H9 (cell line): ENCODE data around the gene TEX11. TPM values are rescaled to one million over a fixed set of nuclear protein-coding genes. Genes with fewer than 3 reads are reported as not detected.

Experiments
- DNase-seq: peaks from one replicate; pipeline ENCODE4 v3.0.0-alpha.2; 2017
- H2AFZ ChIP-seq: one replicate; pipeline ENCODE4 v1.6.1; 2013; ENCODE audit warnings: mild to moderate bottlenecking, low read length, control low read depth, moderate library complexity
- H2AK5ac ChIP-seq: 2 replicates; pipeline ENCODE4 v1.6.1; 2013; ENCODE audit warnings: low read length, control low read depth, mixed read lengths; ENCODE audit not compliant: insufficient read length
- H2BK120ac ChIP-seq: one replicate; pipeline ENCODE4 v1.6.1; 2013; ENCODE audit warnings: low read depth, mild to moderate bottlenecking, low read length, control low read depth, inconsistent platforms; ENCODE audit not compliant: poor library complexity, severe bottlenecking
- H2BK12ac ChIP-seq: 2 replicates; pipeline ENCODE4 v1.6.1; 2013; ENCODE audit warnings: low read length, control low read depth, mixed read lengths, low read depth; ENCODE audit not compliant: insufficient read length
- H2BK15ac ChIP-seq: 2 replicates; pipeline ENCODE4 v1.6.1; 2013; ENCODE audit warnings: low read depth, low read length, control low read depth
- H2BK20ac ChIP-seq: one replicate; pipeline ENCODE4 v1.6.1; 2013; ENCODE audit warnings: low read depth, mild to moderate bottlenecking, low read length, control low read depth, inconsistent platforms; ENCODE audit not compliant: poor library complexity, severe bottlenecking
- H2BK5ac ChIP-seq: 2 replicates; pipeline ENCODE4 v1.6.1; 2013; ENCODE audit warnings: low read length, control low read depth, mixed read lengths; ENCODE audit not compliant: insufficient read length
- H3K14ac ChIP-seq: 2 replicates; pipeline ENCODE4 v1.6.1; 2013; ENCODE audit warnings: low read length, control low read depth; ENCODE audit not compliant: insufficient read depth
- H3K18ac ChIP-seq: 2 replicates; pipeline ENCODE4 v1.6.1; 2013; ENCODE audit warnings: low read depth, mild to moderate bottlenecking, mixed read lengths, low read length, control low read depth; ENCODE audit not compliant: insufficient read length
- H3K23ac ChIP-seq: 2 replicates; pipeline ENCODE4 v1.6.1; 2013; ENCODE audit warnings: low read length, control low read depth, mixed read lengths, low read depth; ENCODE audit not compliant: insufficient read length
- H3K23me2 ChIP-seq: 2 replicates; pipeline ENCODE4 v1.6.1; 2013; ENCODE audit warnings: low read depth, mild to moderate bottlenecking, mixed read lengths, low read length, control low read depth; ENCODE audit not compliant: insufficient read length, poor library complexity, severe bottlenecking
- H3K27ac ChIP-seq: 2 replicates; pipeline ENCODE4 v1.5.1; 2013; ENCODE audit warnings: low read length, control low read depth, mixed read lengths, low read depth; ENCODE audit not compliant: insufficient read length
- H3K27me3 ChIP-seq: 2 replicates; pipeline ENCODE4 v1.6.1; 2013; ENCODE audit warnings: low read length, control low read depth, inconsistent platforms; ENCODE audit not compliant: insufficient read depth
- H3K4ac ChIP-seq: 2 replicates; pipeline ENCODE4 v1.6.1; 2013; ENCODE audit warnings: low read depth, mild to moderate bottlenecking, control low read depth, inconsistent platforms, low read length, moderate library complexity
- H3K4me1 ChIP-seq: 2 replicates; pipeline ENCODE4 v1.6.1; 2013; ENCODE audit warnings: low read length, control low read depth, inconsistent platforms; ENCODE audit not compliant: insufficient read depth
- H3K4me2 ChIP-seq: 2 replicates; pipeline ENCODE4 v1.6.1; 2013; ENCODE audit warnings: low read length, control low read depth, mixed read lengths; ENCODE audit not compliant: insufficient read length, insufficient read depth
- H3K56ac ChIP-seq: 2 replicates; pipeline ENCODE4 v1.6.1; 2013; ENCODE audit warnings: low read depth, mild to moderate bottlenecking, mixed read lengths, low read length, control low read depth; ENCODE audit not compliant: insufficient read length
- H3K79me1 ChIP-seq: 2 replicates; pipeline ENCODE4 v1.6.1; 2013; ENCODE audit warnings: low read depth, mild to moderate bottlenecking, moderate library complexity, low read length, control low read depth, inconsistent platforms; ENCODE audit not compliant: insufficient read depth, poor library complexity, severe bottlenecking
- H3K79me2 ChIP-seq: 2 replicates; pipeline ENCODE4 v1.6.1; 2013; ENCODE audit warnings: low read length, control low read depth, inconsistent platforms; ENCODE audit not compliant: insufficient read depth
- H3K9ac ChIP-seq: 2 replicates; pipeline ENCODE4 v1.6.1; 2013; ENCODE audit warnings: low read length, control low read depth, mixed read lengths; ENCODE audit not compliant: insufficient read length; ENCODE audit errors: extremely low read depth
- H3K9me3 ChIP-seq: one replicate; pipeline ENCODE4 v1.6.1; 2013; ENCODE audit warnings: low read depth, low read length, inconsistent platforms; ENCODE audit not compliant: control insufficient read depth
- H3T11ph ChIP-seq: one replicate; pipeline ENCODE4 v1.6.1; 2013; ENCODE audit warnings: mild to moderate bottlenecking, low read length, control low read depth, inconsistent platforms
- H4K20me1 ChIP-seq: one replicate; pipeline ENCODE4 v1.6.1; 2013; ENCODE audit not compliant: control insufficient read depth, insufficient read length, insufficient read depth
- H4K5ac ChIP-seq: 2 replicates; pipeline ENCODE4 v1.6.1; 2013; ENCODE audit warnings: low read depth, mild to moderate bottlenecking, mixed read lengths, low read length, control low read depth; ENCODE audit not compliant: insufficient read length
- H4K8ac ChIP-seq: replicated peaks from 2 replicates; pipeline ENCODE4 v1.6.1; 2013; ENCODE audit warnings: low read length, control low read depth, mixed read lengths, low read depth; ENCODE audit not compliant: insufficient read length
- H4K91ac ChIP-seq: 2 replicates; pipeline ENCODE4 v1.6.1; 2013; ENCODE audit warnings: low read depth, mild to moderate bottlenecking, moderate library complexity, mixed read lengths, low read length, control low read depth; ENCODE audit not compliant: insufficient read length
- H3K27ac Mint-ChIP-seq, 3 experiments: 2 replicates in 2 of 3; 3 replicates in 1 of 3; pipeline ENCODE4 v1.8.0; 2020 to 2021; ENCODE audit warnings: mixed read lengths in 3 of 3, mild to moderate bottlenecking in 1 of 3, moderate library complexity in 1 of 3
- H3K27me3 Mint-ChIP-seq: 2 replicates; pipeline ENCODE4 v1.8.0; 2021; ENCODE audit warnings: low read depth, mild to moderate bottlenecking, moderate library complexity, mixed read lengths
- H3K36me3 Mint-ChIP-seq, 3 experiments: 2 replicates in 2 of 3; 3 replicates in 1 of 3; pipeline ENCODE4 v1.8.0; 2020 to 2021; ENCODE audit warnings: low read depth in 3 of 3, mixed read lengths in 3 of 3; ENCODE audit not compliant: insufficient read depth in 1 of 3
- H3K4me1 Mint-ChIP-seq, 2 experiments: 2 replicates each; pipeline ENCODE4 v1.8.0; 2020; ENCODE audit warnings: mixed read lengths in 2 of 2
- H3K4me3 Mint-ChIP-seq, 2 experiments: 2 replicates in 1 of 2; 3 replicates in 1 of 2; pipeline ENCODE4 v1.8.0; 2020 to 2021; ENCODE audit warnings: mild to moderate bottlenecking in 2 of 2, mixed read lengths in 2 of 2, moderate library complexity in 1 of 2
- H3K9me3 Mint-ChIP-seq, 2 experiments: 2 replicates in 1 of 2; 3 replicates in 1 of 2; pipeline ENCODE4 v1.8.0; 2020; ENCODE audit warnings: mild to moderate bottlenecking in 2 of 2, mixed read lengths in 2 of 2, moderate library complexity in 1 of 2
- WGBS: extraction: QIAGEN DNeasy Blood & Tissue Kit; methylation state at CpG from one replicate; pipeline ENCODE4 v1.1.7; 2013; ENCODE audit warnings: missing lambda C conversion rate, low lambda C conversion rate, mixed read lengths; ENCODE audit not compliant: insufficient read length; ENCODE audit errors: extremely low coverage; 5-methylcytosine and 5-hydroxymethylcytosine counted together
- total RNA-seq: library from RNA; stranded (reverse); gene quantifications from 2 replicates; pipeline ENCODE4 v1.2.1, GENCODE V29; 2021
- TF ChIP-seq, protein P1 (sequence below): fragments of 200-600 bp; sonication (generic); conservative IDR thresholded peaks from 3 replicates; pipeline ENCODE4 v1.8.0; 2021; ENCODE audit warnings: antibody characterized with exemption, mild to moderate bottlenecking

TEX11 gene
- total RNA-seq, 1 experiment from 2014 or later = 0.22 TPM

DNA sequence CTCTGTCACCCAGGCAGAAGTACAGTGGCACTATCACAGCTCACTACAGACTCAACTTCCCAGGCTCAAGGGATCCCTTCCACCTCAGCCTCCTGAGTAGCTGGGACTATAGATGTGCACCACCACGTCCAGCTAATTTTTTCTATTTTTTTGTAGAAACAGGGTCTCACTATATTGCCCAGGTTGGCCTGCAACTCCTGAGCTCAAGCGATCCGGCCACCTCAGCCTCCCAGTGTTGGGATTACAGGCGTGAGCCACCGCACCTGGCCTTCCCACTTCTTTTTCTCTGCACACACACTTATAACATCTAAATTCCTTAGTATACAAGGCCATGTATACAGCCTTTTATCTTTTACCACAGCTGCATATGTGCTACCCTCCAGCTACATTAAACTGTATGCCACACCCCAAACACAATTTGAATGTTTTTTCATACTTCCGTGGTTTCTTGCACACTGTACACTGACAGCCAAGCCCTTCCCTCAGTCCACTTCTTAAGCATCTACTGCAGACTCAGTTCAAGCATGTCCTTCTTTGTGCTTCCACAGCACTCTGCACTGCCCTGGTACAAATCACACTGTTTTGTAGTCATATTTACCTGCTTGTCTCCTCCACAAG, 15.9 kb upstream of the TEX11 start:
- H3K27me3 ChIP-seq = no peaks in the 10 kb centered on the region
- no peak overlapping the region for H2BK15ac ChIP-seq
- H3K4me3 Mint-ChIP-seq = no peak overlapping the region; a peak in 1 of 5 replicates
- H2AK5ac ChIP-seq = no peak overlapping the region
- H3K36me3 Mint-ChIP-seq = peaks cover 38 to 48% (median 40%) of the 10 kb centered on the region in 3 experiments
- H3K14ac ChIP-seq = no peak overlapping the region
- H2BK120ac ChIP-seq = no peak overlapping the region
- H3K4me1 ChIP-seq = peaks cover under 1% of the 10 kb centered on the region; the same call in 1 of the 2 replicates
- no peak overlapping the region for H2BK20ac ChIP-seq
- H3K23me2 ChIP-seq = no peaks in the 10 kb centered on the region
- H3K4me1 Mint-ChIP-seq = peaks cover 26 to 53% of the 10 kb centered on the region in 2 experiments
- H3K9me3 ChIP-seq = peaks cover 42% of the 10 kb centered on the region
- H3K18ac ChIP-seq = no peak overlapping the region
- H3K79me2 ChIP-seq = no peaks in the 10 kb centered on the region; the same call in 1 of the 2 replicates
- no peak overlapping the region for H2BK12ac ChIP-seq
- no peak overlapping the region for H4K5ac ChIP-seq
- no peak overlapping the region for H2AFZ ChIP-seq
- H3K9me3 Mint-ChIP-seq = peaks cover 68 to 82% of the 10 kb centered on the region in 2 experiments
- H3K23ac ChIP-seq = no peak overlapping the region
- peaks cover 2% of the 10 kb centered on the region; the same call in 1 of the 2 replicates for H3K27me3 Mint-ChIP-seq
- H3K4ac ChIP-seq = no peak overlapping the region
- no peaks in the 10 kb centered on the region for H3K79me1 ChIP-seq
- H4K91ac ChIP-seq = no peak overlapping the region
- no peak overlapping the region for H3K4me2 ChIP-seq
- no peak overlapping the region for H4K8ac ChIP-seq
- TF ChIP-seq, protein P1, sequence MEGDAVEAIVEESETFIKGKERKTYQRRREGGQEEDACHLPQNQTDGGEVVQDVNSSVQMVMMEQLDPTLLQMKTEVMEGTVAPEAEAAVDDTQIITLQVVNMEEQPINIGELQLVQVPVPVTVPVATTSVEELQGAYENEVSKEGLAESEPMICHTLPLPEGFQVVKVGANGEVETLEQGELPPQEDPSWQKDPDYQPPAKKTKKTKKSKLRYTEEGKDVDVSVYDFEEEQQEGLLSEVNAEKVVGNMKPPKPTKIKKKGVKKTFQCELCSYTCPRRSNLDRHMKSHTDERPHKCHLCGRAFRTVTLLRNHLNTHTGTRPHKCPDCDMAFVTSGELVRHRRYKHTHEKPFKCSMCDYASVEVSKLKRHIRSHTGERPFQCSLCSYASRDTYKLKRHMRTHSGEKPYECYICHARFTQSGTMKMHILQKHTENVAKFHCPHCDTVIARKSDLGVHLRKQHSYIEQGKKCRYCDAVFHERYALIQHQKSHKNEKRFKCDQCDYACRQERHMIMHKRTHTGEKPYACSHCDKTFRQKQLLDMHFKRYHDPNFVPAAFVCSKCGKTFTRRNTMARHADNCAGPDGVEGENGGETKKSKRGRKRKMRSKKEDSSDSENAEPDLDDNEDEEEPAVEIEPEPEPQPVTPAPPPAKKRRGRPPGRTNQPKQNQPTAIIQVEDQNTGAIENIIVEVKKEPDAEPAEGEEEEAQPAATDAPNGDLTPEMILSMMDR = no peak
- WGBS = no CpG with 5 or more reads among the region's 6 CpGs
- H3K27ac ChIP-seq = no peak overlapping the region
- no peak overlapping the region for H3K9ac ChIP-seq
- DNase-seq = no peak
- H3K27ac Mint-ChIP-seq = peak overlapping the region; percentile 21 to 96 (median 86); a peak in 5 of 7 replicates
- no peak overlapping the region for H2BK5ac ChIP-seq
- H3T11ph ChIP-seq = no peak overlapping the region
- no peaks in the 10 kb centered on the region for H4K20me1 ChIP-seq
- no peak overlapping the region for H3K56ac ChIP-seq
